ENCODE results near the gene COASY.
"Not testable (repeated sequence)": the region's sequence is repeated elsewhere in the genome, so short reads cannot be mapped to it uniquely, and the experiment has no call there.

- not testable (repeated sequence) for TF ChIP-seq CTCF (conservative IDR thresholded peaks at IDR 0.05; ENCODE audit: low read depth, low read length); POLR2A (IDR thresholded peaks at IDR 0.05; ENCODE audit: low read depth, low read length); RAD21 (IDR thresholded peaks at IDR 0.05; ENCODE audit: low read length); SMC3 (IDR thresholded peaks at IDR 0.05; ENCODE audit: low read depth, low read length); RFX5 (IDR thresholded peaks at IDR 0.05; ENCODE audit: low read depth, low read length); CEBPB (IDR thresholded peaks at IDR 0.05; ENCODE audit: low read depth, low read length)
- TF ChIP-seq, protein P1, sequence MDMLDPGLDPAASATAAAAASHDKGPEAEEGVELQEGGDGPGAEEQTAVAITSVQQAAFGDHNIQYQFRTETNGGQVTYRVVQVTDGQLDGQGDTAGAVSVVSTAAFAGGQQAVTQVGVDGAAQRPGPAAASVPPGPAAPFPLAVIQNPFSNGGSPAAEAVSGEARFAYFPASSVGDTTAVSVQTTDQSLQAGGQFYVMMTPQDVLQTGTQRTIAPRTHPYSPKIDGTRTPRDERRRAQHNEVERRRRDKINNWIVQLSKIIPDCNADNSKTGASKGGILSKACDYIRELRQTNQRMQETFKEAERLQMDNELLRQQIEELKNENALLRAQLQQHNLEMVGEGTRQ (IDR thresholded peaks at IDR 0.05; ENCODE audit: low read depth, low read length): not testable (repeated sequence)
- TF ChIP-seq, protein P2, sequence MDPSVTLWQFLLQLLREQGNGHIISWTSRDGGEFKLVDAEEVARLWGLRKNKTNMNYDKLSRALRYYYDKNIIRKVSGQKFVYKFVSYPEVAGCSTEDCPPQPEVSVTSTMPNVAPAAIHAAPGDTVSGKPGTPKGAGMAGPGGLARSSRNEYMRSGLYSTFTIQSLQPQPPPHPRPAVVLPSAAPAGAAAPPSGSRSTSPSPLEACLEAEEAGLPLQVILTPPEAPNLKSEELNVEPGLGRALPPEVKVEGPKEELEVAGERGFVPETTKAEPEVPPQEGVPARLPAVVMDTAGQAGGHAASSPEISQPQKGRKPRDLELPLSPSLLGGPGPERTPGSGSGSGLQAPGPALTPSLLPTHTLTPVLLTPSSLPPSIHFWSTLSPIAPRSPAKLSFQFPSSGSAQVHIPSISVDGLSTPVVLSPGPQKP (IDR thresholded peaks at IDR 0.05; ENCODE audit: borderline replicate concordance, low read depth, low read length): not testable (repeated sequence)
Measured at GRCh38 chr17:42609814-42610801, 48.2 kb downstream of the COASY start.

All from IMR-90 (cell line).